Osteoblast (primary cell): ENCODE data around the gene SPECC1. TPM values are rescaled to one million over a fixed set of nuclear protein-coding genes. Genes with fewer than 3 reads are reported as not detected.
A peak's percentile ranks its signal among the peaks of the same experiment; 100 is the strongest.
"Not testable (repeated sequence)": the region's sequence is repeated elsewhere in the genome, so short reads cannot be mapped to it uniquely, and the experiment has no call there.

Experiments used
- DNase-seq: peaks from one replicate; pipeline ENCODE4 v3.0.0; 2011; ENCODE audit warnings: low spot score, mixed read lengths; ENCODE audit not compliant: insufficient read length; ENCODE audit errors: missing footprints
- H2AFZ ChIP-seq: 2 replicates; pipeline ENCODE4 v1.6.0; 2011; ENCODE audit warnings: mild to moderate bottlenecking, low read length
- H3K27ac ChIP-seq: 2 replicates; pipeline ENCODE4 v1.5.1; 2011; ENCODE audit warnings: mild to moderate bottlenecking, low read depth, low read length, moderate library complexity
- H3K27me3 ChIP-seq: 2 replicates; pipeline ENCODE4 v1.6.0; 2012; ENCODE audit warnings: mild to moderate bottlenecking, control low read depth, inconsistent platforms, low read length, moderate library complexity; ENCODE audit not compliant: insufficient read depth
- H3K36me3 ChIP-seq: 2 replicates; pipeline ENCODE4 v1.5.1; 2011; ENCODE audit warnings: mild to moderate bottlenecking, low read length, control low read depth, moderate library complexity; ENCODE audit not compliant: insufficient read depth
- H3K4me1 ChIP-seq: 2 replicates; pipeline ENCODE4 v1.5.1; 2011; ENCODE audit warnings: mild to moderate bottlenecking, low read length, control low read depth, moderate library complexity; ENCODE audit not compliant: insufficient read depth
- H3K4me2 ChIP-seq: 2 replicates; pipeline ENCODE4 v1.6.0; 2011; ENCODE audit warnings: mild to moderate bottlenecking, low read length; ENCODE audit not compliant: insufficient read depth
- H3K4me3 ChIP-seq: fragments of 200-600 bp; sonication (generic); 3 replicates; pipeline ENCODE4 v1.5.1; 2012; ENCODE audit warnings: mild to moderate bottlenecking, low read length, inconsistent platforms; ENCODE audit not compliant: insufficient read depth
- H3K79me2 ChIP-seq: 2 replicates; pipeline ENCODE4 v1.6.0; 2012; ENCODE audit warnings: mild to moderate bottlenecking, low read length, control low read depth, inconsistent platforms; ENCODE audit not compliant: insufficient read depth
- H3K9me3 ChIP-seq: 2 replicates; pipeline ENCODE4 v1.5.1; 2011; ENCODE audit warnings: low read depth, low read length, control low read depth
- H4K20me1 ChIP-seq: 2 replicates; pipeline ENCODE4 v1.6.0; 2012; ENCODE audit warnings: mild to moderate bottlenecking, low read length, control low read depth; ENCODE audit not compliant: insufficient read depth
- CTCF ChIP-seq: IDR thresholded peaks from 2 replicates; pipeline ENCODE4 v1.5.1; 2011; ENCODE audit warnings: mild to moderate bottlenecking, low read depth, low read length, moderate library complexity; ENCODE audit errors: extremely low read depth
- total RNA-seq: library from RNA; depleted of rRNA; stranded (reverse); fragments of >200 nt; gene quantifications from 2 replicates; pipeline ENCODE4 v1.2.3, GENCODE V29; 2012

The SPECC1 gene
- total RNA-seq, 1 donor: 155 TPM

- no peak overlapping the region for H3K4me2 ChIP-seq
These were observed 250.5 kb downstream of the SPECC1 start for GRCh38 chr17:20259668-20260067.

GRCh38 chr17:20260268-20260667 lies 251.1 kb downstream of the SPECC1 start:
- no peaks in the 10 kb centered on the region for H4K20me1 ChIP-seq
- H3K4me2 ChIP-seq: no peak overlapping the region
- no peak overlapping the region for H3K27ac ChIP-seq
- no peak for TF ChIP-seq CTCF
- no peak overlapping the region for H2AFZ ChIP-seq
- H3K36me3 ChIP-seq: peaks cover 26% of the 10 kb centered on the region
- H3K4me1 ChIP-seq: peaks cover 3% of the 10 kb centered on the region
- no peaks in the 10 kb centered on the region for H3K27me3 ChIP-seq
- no peak for DNase-seq
- no peak overlapping the region for H3K4me3 ChIP-seq
- H3K9me3 ChIP-seq: peaks cover 3% of the 10 kb centered on the region
- H3K79me2 ChIP-seq: no peaks in the 10 kb centered on the region

More at GRCh38 chr17:20259668-20260067, 250.5 kb downstream of the SPECC1 start:
- Histone ChIP-seq H3K27me3 (no peaks in the 10 kb centered on the region), H3K27ac (no peak overlapping the region), H3K79me2 (no peaks in the 10 kb centered on the region), H2AFZ (no peak overlapping the region), H3K36me3 (peaks cover 26% of the 10 kb centered on the region), H3K9me3 (peaks cover 3% of the 10 kb centered on the region), H3K4me3 (no peak overlapping the region), H3K4me1 (peaks cover 3% of the 10 kb centered on the region), H4K20me1 (no peaks in the 10 kb centered on the region)
- DNase-seq: no peak
- TF ChIP-seq CTCF: no peak

- peaks cover 21% of the 10 kb centered on the region for H3K36me3 ChIP-seq
- H3K27ac ChIP-seq: no peak overlapping the region
- no peak overlapping the region for H2AFZ ChIP-seq
- DNase-seq: peak; percentile 39
- H3K4me2 ChIP-seq: no peak overlapping the region
- H3K4me3 ChIP-seq: no peak overlapping the region
- no peaks in the 10 kb centered on the region for H4K20me1 ChIP-seq
- peaks cover 3% of the 10 kb centered on the region for H3K9me3 ChIP-seq
- no peaks in the 10 kb centered on the region for H3K27me3 ChIP-seq
- TF ChIP-seq CTCF: no peak
- H3K4me1 ChIP-seq: peaks cover 12% of the 10 kb centered on the region
- H3K79me2 ChIP-seq: no peaks in the 10 kb centered on the region
These were observed 253.3 kb downstream of the SPECC1 start for GRCh38 chr17:20262226-20263114.

- peaks cover 15% of the 10 kb centered on the region for H3K4me1 ChIP-seq
These were observed 253.9 kb downstream of the SPECC1 start for GRCh38 chr17:20263115-20263433.

More at GRCh38 chr17:20263115-20263433, 253.9 kb downstream of the SPECC1 start:
- not testable (repeated sequence) for H3K9me3 ChIP-seq, H3K27me3 ChIP-seq, DNase-seq, H3K4me3 ChIP-seq, H2AFZ ChIP-seq, H3K4me2 ChIP-seq, H3K79me2 ChIP-seq, H4K20me1 ChIP-seq, H3K27ac ChIP-seq
- H3K36me3 ChIP-seq: peaks cover 15% of the 10 kb centered on the region
